ENCODE measurements around the gene FAM107B.

DNA sequence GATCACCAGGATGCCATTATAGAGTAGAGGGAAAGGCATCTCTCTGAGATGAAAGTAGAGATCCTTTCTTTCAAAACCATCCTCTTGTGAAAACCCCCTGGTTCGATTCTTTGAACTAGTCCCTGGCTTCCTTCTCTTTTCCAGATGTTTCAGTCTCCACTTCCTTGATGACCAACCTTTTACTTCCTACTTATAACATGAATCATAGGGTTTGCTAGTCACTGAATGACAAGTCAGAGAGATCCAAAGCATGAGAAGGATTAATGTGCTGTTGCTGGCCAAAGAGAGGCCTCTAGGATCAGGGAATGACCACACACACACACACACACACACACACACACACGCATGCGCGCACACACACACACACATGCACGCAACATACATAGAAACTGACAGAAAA lies 282.9 kb downstream of the FAM107B start:
- TF ChIP-seq GATA3 (IDR thresholded peaks at IDR 0.05; ENCODE audit: low read depth, low read length) (no peak), GATA2 (IDR thresholded peaks at IDR 0.05; ENCODE audit: low read depth, low read length) (no peak)
